AG08395 (cell line): ENCODE measurements around the gene MLEC.

Source experiments
- DNase-seq: peaks from one replicate; pipeline ENCODE4 v3.0.0; 2012; ENCODE audit warnings: mixed read lengths, low spot score

Gene MLEC

GRCh38 chr12:120686690-120687577 is at the start of gene MLEC:
Gene MLEC (plus strand): TSS chr12:120687149. CDS start chr12:120687297, 148 bp downstream.
- peak; percentile 100 for DNase-seq

GRCh38 chr12:120639771-120640721 is 46.9 kb upstream of the MLEC start, which contains the start of gene CABP1:
Gene CABP1 (plus strand): TSS chr12:120640626. CDS start chr12:120640686, 60 bp downstream.
- no peak for DNase-seq

GRCh38 chr12:120640861-120641833 is 45.8 kb upstream of the MLEC start:
- peak; percentile 65 for DNase-seq

GRCh38 chr12:120642121-120642520 is 44.8 kb upstream of the MLEC start:
- DNase-seq, result no peak

GRCh38 chr12:120642826-120643225 is 44.1 kb upstream of the MLEC start:
- no peak for DNase-seq

- DNase-seq, result no peak
Observed at GRCh38 chr12:120643574-120643973, 43.4 kb upstream of the MLEC start.

- DNase-seq, result no peak
Observed at GRCh38 chr12:120646044-120646443, 40.9 kb upstream of the MLEC start.

GRCh38 chr12:120647375-120647755 is 39.6 kb upstream of the MLEC start:
- no peak for DNase-seq

- no peak for DNase-seq
Observed at GRCh38 chr12:120649442-120650232, 37.3 kb upstream of the MLEC start.

GRCh38 chr12:120650233-120650690 is 36.7 kb upstream of the MLEC start:
- no peak for DNase-seq

GRCh38 chr12:120651821-120652220 is 35.1 kb upstream of the MLEC start:
- DNase-seq, result no peak

GRCh38 chr12:120652656-120653435 is 34.1 kb upstream of the MLEC start:
- DNase-seq, result no peak

- DNase-seq, result no peak
Observed at GRCh38 chr12:120653611-120654010, 33.3 kb upstream of the MLEC start.

- DNase-seq, result no peak
Observed at GRCh38 chr12:120654656-120655055, 32.3 kb upstream of the MLEC start.

GRCh38 chr12:120656008-120656407 is 30.9 kb upstream of the MLEC start:
- DNase-seq, result no peak

GRCh38 chr12:120658286-120659150 is 28.4 kb upstream of the MLEC start:
- DNase-seq, result no peak

- DNase-seq, result no peak
Observed at GRCh38 chr12:120659151-120659525, 27.8 kb upstream of the MLEC start.

- no peak for DNase-seq
Observed at GRCh38 chr12:120661432-120661831, 25.5 kb upstream of the MLEC start.

GRCh38 chr12:120662879-120663278 is 24.1 kb upstream of the MLEC start:
- DNase-seq, result no peak
